22Rv1 (cell line): ENCODE data around the gene ZFYVE28.

Source experiments
- H3K27ac ChIP-seq: fragments of 450-650 bp; 2 replicates; pipeline ENCODE4 v1.5.1; 2017
- ZFX ChIP-seq: fragments of 450-650 bp; IDR thresholded peaks from 2 replicates; pipeline ENCODE4 v1.6.1; 2017; ENCODE audit warnings: antibody characterized with exemption, borderline replicate concordance
- TF ChIP-seq, protein P1 (sequence below): fragments of 450-650 bp; IDR thresholded peaks from 2 replicates; pipeline ENCODE4 v1.5.1; 2017; ENCODE audit warnings: mild to moderate bottlenecking

ZFYVE28 gene

DNA sequence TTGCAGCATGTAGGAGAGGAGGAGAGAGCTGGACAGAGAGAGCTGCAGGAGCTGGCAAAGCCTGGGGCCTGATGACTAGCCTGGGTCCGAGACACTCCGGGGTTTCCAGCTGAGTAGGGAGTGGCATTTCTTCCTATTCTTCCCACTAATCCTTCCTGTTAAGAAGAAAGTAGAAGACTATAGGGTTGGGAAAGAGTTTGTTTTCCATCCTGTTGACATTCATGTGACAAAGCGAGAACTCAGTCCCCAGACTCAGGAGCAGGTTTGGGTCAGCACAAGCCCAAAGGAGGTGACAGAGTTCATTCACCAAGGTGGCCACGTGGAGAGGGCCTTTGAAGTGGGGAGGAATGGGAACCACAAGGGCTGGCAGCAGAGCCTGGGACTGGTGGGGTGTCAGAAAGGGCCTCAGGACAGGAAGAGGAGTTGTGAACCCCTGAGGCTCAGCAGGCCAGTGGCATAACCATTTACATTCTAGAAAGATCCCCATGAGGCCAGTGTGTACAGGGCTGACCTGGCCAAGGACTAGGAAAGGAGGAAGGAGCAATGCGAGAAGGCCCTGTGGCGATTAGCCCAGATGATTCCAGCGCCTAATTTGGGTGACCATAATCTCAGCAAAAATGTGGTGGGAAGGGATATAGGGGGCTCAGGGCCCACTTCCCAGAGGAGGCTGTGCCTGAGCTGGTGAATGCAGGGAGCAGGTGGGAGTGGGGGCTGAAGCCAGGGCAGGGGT lies 173.2 kb downstream of the ZFYVE28 start:
- no peak for TF ChIP-seq ZFX
- TF ChIP-seq, protein P1, sequence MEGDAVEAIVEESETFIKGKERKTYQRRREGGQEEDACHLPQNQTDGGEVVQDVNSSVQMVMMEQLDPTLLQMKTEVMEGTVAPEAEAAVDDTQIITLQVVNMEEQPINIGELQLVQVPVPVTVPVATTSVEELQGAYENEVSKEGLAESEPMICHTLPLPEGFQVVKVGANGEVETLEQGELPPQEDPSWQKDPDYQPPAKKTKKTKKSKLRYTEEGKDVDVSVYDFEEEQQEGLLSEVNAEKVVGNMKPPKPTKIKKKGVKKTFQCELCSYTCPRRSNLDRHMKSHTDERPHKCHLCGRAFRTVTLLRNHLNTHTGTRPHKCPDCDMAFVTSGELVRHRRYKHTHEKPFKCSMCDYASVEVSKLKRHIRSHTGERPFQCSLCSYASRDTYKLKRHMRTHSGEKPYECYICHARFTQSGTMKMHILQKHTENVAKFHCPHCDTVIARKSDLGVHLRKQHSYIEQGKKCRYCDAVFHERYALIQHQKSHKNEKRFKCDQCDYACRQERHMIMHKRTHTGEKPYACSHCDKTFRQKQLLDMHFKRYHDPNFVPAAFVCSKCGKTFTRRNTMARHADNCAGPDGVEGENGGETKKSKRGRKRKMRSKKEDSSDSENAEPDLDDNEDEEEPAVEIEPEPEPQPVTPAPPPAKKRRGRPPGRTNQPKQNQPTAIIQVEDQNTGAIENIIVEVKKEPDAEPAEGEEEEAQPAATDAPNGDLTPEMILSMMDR: no peak
- H3K27ac ChIP-seq: no peak overlapping the region

DNA sequence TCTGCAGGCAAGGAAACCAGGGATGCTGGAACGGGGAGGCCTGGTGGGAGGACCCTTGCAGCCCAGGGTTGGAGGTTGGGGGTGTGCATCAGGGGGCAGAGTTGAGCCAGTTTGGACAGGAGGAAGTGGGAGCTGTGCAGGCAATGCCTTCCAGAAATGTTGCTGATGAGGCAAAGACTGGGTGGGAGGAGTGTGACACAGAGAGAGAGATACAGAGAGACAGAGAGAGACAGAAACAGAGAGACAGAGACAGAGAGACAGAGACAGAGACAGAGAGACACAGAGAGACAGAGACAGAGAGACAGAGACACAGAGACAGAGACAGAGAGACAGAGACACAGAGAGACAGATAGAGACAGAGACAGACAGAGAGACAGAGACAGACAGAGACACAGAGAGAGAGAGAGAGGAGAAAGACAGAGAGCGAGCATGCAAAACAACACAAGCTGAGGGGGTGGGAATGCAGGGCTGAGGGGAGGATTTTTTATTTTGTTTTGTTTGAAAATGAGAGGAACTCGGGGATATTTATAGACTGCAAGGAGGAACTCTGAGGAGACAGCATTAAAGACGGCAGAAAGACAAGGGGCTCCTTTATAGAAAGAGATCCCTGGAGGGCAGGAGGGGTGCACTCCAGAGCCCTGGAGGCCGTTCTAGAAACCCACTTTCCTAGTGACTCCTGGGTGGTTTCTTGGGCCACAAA lies 174.6 kb downstream of the ZFYVE28 start:
- TF ChIP-seq ZFX: no peak
- TF ChIP-seq, protein P1: no peak
- no peak overlapping the region for H3K27ac ChIP-seq

DNA sequence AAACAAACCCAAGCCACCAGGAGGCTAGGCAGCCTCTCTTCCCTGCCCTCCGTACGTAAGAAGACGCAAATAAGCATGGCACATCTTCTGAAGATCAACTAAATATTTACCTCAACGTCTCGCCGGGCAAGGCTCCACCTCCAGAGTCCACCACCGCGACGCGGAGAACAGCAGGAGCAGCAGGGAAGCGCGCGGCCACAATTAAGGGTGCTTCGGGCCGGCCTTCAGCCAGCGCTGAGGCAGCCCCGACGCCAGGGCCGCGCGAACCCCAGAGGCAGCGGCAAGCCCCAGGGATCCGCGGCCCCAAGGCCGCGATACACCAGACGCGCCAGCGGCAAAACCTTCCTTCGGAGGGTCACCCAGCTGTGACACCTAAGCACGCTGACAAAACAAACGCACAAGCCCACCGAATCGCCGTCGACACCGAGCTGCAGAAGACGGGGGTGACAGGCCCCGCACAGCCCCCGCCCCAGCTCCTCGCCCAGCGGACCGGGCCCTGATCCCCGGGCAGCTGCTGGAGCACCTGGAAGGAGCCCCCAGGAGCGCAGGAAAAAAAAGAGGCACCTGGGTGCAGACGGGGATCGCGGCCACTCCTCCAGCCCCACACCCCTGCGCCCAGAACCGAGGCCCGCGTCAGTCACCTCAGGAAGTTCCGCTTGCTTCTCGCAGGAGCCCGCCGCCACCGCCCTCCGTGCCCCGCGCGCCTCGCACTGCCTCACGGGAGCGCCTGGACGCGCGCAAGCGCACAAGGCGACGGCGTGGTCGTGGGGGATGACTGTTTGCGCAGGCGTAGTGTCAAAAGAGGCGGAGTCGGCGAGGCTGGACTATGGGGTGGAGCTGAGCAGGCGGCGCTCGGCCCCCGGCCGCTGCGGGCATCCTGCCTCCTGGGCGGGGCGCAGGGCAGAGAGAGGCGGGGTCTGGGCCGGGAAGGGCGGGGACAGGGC lies 176.8 kb downstream of the ZFYVE28 start, which contains the start of the genes HAUS3 and POLN:
Gene HAUS3 (minus strand): TSS at position 712 of the 944 bp plus-strand sequence. CDS start 1,175 bp downstream, outside the sequence.
Gene POLN (minus strand): TSS at position 712 of the 944 bp plus-strand sequence. CDS start 12,890 bp downstream, outside the sequence.
- H3K27ac ChIP-seq: peak within 1 kb of the TSS; percentile 55

DNA sequence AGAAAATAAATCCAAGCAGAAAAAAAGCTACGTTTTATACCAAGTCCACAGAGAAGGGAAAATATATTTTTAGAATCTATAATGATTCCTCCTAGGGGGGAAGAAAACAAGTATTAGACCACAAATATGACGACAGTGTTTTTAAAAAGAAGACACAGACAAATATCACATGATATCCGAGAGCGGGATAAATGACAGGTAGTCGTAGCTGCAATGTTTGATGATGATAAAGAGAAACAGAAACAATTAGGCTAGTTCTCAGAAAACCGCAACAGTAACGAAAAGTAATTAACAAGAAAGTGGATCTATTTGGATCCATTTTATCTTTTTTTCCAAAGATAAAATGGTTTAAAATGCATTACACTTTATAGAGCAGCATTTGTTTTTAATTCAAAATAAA lies 177.4 kb downstream of the ZFYVE28 start:
- no peak for TF ChIP-seq ZFX
- TF ChIP-seq, protein P1: no peak
- peak overlapping the region; percentile 55 for H3K27ac ChIP-seq

More for the DNA sequence above, 176.8 kb downstream of the ZFYVE28 start, which contains the start of the genes HAUS3 and POLN:
- TF ChIP-seq, protein P1: no peak
- no peak for TF ChIP-seq ZFX

DNA sequence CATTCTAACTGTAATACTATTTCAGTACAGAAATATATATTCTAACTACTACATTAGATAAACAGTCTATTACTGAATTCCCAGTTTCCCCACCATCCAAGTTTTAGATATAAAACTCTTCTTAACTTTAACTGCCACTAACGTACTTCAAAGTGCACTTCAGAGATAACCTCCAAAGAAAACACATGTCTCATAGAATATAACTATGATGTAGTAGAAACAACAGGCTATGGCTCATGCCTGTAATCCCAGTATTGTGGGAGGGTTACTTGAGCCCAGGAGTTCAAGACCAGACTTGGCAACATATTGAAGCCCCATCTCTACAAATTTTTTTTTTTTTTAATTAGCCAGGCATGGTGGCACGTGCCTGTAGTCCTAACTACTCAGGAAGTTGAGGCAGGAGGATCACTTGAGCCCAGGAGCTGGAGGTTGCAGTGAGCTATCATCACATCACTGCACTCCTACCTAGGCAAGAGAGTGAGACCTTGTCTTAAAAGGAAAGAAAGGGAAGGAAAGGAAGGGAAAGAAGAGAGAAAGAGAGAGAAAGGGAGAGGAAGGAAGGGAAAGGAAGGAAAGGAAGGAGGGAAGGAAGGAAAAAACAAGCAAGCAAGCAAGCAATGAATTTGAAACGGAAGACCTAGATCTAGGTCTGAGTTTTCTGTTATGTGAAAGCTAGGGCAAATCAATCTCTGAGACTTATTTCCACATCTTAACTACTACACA lies 181.3 kb downstream of the ZFYVE28 start:
- no peak overlapping the region for H3K27ac ChIP-seq
- TF ChIP-seq, protein P1: no peak
- TF ChIP-seq ZFX: no peak

DNA sequence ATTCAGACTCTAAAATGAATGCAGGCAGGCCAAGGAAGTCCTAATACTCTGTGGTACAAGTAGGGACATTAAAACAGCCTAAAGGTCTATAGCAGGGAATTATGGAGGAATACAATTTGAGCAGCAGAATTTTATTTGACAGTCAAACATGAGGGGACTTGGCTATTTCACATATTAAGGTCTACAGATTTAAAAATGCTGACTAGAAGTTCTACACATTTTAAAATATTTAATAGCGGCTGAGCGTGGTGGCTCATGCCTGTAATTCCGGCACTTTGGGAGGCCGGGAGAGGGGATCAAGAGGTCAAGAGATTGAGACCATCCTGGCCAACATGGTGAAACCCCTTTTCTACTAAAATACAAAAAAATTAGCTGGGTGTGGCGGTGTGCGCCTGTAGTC lies 187.4 kb downstream of the ZFYVE28 start:
- no peak overlapping the region for H3K27ac ChIP-seq
- no peak for TF ChIP-seq ZFX
- TF ChIP-seq, protein P1: no peak
